Measurements from ENCODE around the gene CCDC117.
"Not testable (repeated sequence)": the region's sequence is repeated elsewhere in the genome, so short reads cannot be mapped to it uniquely, and the experiment has no call there.

CCDC117 gene

DNA sequence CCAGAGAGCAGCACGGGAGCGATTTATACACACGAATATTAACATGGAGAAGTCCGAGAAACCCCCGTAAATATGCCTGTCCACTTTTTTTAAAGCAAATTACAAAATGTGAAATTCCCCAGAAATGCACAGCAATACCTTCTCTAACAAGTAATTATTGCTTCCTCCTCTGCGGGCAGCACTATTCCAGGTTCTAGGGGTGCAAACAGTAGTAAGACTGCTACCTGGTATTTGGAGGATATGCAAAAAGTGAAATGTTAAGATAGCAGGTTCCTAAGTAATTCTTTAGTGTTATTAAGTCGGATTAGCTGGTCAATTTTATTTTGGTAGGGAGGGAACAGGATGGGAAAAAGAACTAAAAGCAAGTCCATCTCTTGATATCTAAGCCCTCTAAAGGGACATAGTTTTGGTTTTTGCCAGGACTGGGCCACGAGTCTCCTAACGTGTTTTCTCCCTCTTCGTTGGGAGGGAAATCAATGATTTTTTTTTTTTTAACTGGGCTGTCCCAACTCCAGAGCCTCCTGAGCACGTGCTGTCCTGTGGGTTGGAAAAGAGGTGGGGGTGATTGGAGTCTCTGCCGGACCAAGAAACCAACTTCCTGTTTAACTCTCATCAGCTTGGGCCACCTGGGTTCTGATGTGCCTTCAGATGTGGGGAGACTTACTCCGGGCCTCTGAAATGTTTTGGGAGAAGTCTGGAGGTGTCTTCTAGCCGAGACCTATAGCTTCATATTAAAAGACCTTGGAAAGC lies 29.5 kb downstream of the CCDC117 start:
- DNase-seq, result no peak

DNA sequence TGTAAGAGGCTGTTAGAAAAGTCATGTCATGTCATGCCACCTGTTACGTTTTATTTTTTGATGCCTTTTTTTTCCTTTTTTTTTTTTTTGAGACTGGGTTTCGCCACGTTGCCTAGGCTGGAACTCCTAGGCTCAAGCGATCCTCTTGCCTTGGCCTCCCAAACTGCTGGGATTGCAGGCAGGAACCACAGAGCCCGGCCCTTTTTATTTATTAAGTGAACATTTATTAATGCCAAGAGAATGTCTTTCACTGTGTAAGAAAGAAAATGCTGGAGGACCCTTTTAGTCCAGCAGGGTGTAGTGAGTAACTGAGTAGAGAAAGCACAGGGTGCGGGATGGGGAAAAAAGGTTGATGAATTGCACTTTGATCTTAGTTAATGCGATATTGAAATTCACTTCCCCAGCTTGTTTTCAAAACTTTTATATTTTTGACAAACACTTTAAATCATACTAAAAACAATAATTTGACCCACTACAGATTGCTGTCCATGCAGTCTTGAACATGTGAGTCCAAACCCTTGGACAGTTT lies 30.2 kb downstream of the CCDC117 start:
- DNase-seq, result no peak

DNA sequence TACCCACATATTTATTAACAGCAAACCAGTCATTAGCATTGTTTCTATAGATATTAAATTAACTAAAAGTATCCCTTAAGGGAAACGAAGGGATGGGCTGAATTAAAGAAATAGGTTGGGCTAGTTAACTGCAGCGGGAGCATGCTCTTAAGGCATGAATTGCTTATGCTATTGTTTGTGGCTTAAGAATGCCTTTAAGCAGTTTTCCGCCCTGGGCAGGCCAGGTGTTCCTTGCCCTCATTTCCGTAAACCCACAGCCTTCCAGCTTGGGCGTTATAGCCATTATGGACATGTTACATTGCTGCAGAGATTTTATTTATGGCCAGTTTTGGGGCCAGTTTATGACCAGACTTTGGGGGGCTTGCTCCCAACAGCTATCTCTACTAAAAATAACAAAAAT lies 32.9 kb downstream of the CCDC117 start:
- not testable (repeated sequence) for DNase-seq

DNA sequence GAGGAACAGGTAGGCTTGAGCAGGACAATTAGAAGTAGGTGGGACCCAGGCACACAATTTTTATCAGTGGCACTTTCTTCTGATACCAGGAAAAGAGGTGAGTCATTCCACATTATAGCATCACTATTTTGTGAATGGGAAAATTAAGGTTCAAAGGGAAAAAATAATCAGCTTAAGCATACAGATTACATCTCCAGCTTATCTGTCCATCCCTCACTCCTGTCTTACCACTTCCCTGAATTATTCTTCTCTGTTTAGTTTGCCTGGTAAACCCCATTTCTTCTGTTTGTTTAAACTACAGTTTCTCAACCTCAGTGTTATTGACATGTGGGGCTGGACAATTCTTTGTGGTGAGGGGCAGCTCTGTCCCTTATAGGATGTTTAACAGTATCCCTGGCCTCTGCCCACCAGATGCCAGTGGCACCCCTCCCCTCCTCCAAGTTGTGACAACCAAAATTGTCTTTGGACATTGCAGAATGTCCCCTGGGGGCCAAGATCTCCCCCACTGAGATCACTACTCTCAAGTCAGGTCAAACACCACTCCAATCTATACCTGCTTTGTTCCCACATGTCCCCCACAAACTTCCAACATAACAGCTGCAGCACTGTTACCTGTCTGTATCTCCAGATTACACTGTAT lies 36.3 kb downstream of the CCDC117 start:
- DNase-seq, result no peak

DNA sequence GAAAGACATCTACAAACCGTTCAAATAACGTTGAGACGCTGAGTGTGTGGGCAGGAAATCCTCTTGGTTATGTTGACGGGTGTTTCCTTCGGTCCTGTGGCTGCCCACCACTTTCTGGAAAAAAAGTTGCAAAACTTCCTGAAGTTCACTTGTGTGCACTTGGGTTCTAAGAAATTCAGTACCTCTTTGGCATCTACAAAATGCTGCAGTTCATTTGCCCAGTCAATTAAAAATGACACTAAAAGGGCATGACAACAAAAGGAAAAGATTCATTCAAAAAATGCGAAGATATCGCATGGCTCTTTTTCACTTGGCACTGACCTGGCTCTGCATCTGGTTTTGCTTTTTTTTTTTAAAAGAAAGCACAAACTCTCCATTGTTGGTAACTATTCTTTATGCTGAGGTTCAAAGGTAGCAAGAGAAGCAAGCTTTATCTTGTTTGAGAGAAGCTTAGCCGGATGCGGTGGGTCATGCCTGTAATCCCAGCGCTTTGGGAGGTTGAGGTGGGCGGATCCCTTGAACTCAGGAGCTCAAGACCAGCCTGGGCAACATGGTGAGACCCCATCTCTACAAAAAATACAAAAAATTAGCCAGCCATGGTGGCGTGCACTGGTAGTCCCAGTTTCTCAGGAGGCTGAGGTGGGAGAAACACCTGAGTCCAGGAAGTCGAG lies 38.5 kb downstream of the CCDC117 start:
- no peak for DNase-seq

DNA sequence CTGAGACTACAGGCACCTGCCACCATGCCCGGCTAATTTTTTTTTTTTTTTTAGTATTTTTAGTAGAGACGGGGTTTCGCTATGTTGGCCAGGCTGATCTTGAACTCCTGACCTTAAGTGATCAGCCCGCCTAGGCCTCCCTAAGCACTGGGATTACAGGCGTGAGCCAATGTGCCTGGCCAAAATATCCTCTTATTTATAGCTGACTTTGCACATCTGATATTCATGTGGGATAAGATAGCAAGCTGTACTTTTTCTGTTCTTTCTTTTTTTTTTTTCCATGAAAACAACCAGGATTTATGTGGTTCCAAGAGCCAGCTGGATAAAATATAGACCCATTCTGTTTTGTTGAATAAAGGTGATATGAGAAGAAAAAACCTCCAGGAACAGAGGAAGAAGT lies 40.0 kb downstream of the CCDC117 start:
- no peak for DNase-seq

DNA sequence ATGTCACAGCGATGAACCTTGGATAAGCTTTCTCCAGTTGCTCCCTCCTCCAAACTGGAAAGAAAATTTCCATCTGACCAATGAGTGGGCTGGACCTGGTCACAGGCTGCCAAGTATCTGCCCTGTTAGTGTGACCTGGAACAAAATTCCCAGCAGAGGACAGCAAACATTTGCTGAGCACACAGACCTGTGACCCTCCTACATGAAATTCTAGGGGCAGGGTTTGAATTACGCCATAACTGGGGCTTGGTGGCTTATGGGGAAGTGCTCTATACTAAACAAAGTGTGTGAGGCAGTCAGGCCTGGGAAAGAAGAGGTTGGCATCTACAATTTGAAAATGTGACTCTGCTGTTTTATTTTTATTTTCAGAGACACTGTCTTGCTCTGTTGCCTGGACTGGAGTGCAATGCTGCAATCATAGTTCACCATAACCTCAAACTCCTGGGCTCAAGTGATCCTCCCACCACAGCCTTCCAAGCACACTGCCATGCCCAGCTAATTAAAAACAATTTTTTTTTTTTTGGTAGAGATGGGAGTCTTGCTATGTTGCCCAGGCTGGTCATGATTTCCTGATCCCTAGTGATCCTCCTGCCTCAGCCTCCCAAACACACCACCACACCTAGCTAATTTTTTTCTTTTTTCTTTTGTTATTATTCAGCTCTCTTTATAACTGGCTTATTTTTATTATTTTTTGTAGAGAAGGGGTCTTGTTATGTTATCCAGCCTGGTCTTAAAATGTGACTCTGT lies 41.5 kb downstream of the CCDC117 start:
- no peak for DNase-seq

DNA sequence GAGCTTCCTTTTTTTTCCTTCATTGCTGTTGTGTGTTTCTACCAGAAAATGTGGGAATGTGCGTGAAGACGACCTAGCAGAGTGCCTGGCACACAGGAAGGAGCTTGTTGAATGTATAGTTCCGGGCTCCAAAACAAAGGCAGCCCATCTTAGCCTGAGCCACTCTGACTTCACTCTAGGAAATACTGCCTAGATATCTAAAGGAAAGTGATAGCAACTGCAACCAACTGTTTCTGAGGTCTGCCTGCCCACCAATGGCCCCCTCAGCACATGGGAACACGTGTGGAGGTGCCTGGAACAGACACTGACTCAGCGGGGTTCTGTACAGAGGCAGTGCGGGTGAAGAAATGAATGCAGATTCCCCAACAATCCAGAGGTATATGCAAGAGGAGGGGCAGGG lies 42.6 kb downstream of the CCDC117 start:
- DNase-seq, result no peak

DNA sequence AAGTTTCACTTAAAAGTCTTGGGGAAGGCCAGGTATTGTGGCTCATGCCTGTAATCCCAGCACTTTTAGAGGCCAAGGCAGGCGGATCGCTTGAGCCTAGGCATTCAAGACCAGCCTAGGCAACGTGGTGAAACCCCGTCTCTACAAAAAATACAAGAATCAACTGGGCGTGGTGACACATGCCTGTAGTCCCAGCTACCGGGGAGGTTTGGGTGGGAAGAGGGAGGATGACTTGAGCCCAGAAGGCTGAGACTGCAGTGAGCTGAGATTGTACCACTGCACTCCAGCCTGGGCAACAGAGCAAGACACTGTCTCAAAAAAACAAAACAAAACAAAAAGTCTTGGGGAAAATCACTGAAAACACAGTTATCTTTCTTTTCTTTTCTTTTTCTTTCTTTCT lies 43.2 kb downstream of the CCDC117 start:
- DNase-seq, result no peak

DNA sequence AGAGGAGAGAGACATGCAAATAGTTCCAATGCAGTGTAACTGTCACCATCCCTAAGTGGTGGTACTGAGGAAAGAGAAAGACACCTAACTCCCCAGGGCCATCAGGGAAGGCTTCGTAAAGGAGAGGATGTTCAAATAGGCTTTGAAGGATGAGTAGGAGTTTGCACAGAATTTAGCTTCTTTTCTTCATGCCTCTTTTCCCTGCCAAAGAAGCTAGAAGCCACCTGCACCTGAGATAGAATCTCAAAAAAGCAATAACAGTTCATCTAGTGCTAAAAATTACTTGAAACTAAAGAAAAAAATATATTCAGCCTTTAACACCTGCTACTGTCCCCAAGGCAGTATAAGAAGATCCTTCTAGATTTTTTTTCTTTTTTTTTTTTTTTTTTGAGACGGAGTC lies 44.6 kb downstream of the CCDC117 start:
- DNase-seq, result no peak

DNA sequence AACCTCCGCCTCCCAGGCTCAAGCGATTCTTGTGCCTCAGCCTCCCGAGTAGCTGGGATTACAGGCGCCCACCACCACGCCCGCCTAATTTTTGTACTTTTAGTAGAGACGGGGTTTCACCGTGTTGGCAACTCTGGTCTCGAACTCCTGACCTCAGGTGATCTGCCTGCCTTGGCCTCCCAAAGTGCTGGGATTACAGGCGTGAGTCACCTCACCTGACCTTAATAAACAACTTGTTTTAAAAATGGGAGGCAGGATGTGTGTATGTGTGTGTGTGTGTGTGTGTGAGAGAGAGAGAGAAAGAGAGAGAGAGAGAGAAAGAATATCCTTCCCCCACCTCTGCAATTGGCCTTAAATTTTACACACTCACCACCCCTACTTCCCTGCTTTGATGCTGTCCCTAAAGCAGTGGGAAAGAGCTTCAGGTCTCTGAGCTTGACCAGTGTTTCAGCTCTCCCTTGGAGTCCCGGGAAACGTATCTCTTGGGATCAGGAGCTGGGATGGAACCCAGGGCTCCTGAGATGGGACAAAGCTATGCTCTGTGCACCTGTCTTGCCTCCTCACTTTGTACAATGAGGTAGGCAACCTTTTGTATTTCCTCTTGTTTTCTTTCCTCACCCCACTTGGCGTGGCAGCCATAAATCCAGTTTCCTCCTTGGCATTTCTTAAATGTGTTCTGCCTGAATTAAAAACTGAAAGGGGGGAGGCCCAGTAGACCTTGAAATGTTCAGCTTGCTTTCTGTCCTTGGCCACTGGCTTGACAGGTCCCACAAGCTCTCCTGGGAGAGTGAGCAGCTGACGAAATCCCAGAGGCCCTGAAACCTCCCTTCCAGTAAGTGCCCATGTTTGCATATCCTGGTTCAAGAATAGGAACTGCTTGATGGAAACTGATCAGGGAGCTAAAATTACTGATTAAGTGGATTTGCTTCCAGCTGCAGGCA lies 45.7 kb downstream of the CCDC117 start:
- no peak for DNase-seq

DNA sequence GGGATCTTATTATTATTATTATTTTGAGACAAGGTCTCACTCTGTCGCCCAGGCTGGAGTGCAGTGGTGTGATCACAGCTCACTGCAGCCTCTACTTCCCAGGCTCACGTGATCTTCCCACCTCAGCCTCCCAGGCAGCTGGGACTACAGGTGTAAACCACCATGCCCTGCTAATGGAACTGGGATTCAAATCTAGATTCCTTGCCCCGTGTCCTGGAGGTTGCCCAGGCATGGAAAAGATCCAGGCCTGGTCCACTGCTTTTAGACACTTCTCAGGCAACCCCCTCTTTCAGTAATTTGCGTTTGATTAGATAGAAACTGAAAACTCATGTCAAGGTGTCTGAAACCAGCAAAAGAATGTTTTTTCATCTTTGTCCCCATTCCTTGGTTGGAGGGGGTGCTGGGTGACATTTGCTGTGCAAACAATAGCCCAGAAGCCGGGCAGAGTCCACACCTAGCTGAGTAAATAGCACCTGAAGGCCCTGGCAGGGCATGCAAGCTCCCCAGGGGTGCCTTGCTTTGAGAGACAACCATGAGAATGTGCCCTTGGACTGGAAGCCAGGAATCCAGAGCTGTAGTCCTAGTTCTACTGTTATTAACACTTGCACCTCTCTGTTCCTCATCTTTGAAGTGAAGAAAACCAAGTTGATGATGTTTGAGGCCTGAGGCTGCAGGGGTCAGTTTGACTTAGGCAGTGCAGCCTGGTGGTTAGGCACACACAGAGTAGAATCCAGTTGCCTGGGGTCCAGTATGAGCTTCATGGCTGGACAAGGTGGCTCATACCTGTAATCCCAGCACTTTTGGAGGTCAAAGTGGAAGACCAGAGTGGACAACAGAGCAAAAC lies 47.0 kb downstream of the CCDC117 start:
- no peak for DNase-seq

DNA sequence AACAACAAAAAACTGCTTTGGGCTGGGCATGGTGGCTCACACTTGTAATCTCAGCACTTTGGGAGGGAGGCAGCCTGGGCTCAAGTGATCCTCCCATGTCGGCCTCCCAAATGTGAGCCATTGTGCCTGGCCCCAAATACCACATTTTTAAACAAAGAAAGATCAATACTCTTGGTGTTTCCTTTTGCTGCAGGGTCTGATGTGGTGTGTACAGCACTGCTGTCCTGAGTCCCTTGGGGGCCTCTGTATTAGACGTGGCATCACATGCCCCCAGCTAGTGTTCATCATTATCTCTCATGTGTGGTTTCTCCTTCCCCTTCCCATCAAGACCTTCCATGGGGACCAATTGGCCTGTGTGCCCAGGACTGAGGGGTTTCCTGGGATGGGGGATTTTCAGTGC lies 48.4 kb downstream of the CCDC117 start:
- DNase-seq, result no peak

DNA sequence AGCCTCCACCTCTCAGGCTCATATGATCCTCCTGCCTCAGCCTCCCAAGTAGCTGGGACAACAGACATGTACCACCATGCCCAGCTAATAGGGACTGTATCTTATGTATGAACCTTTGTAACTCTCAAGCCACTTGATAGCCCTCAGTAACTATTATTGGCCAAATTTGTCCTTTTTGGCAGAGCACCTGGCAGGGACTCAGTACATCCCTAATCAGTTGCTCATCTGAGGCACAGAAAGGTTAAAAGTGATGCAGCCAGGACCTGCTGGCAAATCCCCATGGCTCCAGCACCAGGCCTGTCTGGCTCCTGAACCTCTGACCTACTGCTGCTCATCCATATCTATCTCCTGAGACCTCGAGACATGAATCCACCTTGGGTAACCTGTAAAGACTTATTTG lies 49.0 kb downstream of the CCDC117 start:
- DNase-seq, result no peak

DNA sequence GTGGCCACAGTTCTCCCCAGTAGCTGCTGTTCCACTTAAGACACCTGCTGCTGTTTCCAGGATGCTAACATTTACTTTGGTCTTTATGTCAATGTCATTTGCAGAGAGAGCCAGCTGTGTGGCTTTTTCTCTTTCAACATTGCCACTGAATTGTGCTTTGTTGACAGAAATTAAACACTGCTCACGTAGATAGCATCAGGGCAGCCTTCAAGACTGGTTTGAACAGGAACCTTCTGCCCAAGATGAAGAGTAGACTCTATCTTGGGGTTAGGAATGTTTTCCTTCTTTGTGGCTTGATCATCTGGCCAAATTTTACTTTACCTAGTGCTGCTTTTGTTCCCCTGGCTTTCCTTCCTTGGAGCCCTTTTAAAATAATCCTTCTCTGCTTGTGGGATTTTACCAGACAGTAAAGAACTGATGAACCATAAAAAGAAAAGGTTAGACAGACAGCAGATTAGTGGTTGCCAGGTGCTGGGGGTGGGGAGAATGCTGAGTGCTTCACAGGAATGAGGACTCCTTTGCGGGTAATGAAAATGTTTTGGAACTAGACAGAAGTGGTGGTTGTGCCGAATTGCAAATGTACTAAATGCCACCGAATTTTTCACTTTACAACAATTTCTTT lies 50.5 kb downstream of the CCDC117 start:
- no peak for DNase-seq

DNA sequence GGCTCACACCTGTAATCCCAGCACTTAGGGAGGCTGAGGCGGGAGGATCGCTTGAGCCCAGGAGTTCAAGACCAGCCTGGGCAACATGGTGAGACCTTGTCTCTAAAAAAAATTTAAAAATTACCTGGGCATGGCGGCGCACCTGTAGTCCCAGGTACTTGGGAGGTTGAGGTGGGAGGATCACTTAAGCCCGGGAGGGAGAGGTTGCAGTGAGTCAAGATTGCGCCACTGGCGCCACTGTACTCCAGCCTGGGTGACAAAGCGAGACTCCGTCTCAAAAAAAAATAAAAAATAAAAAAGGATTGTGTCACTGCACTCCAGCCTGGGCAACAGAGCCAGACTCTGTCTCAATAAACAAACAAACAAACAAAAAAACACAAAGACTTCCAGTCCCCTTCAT lies 52.0 kb downstream of the CCDC117 start:
- not testable (repeated sequence) for DNase-seq

DNA sequence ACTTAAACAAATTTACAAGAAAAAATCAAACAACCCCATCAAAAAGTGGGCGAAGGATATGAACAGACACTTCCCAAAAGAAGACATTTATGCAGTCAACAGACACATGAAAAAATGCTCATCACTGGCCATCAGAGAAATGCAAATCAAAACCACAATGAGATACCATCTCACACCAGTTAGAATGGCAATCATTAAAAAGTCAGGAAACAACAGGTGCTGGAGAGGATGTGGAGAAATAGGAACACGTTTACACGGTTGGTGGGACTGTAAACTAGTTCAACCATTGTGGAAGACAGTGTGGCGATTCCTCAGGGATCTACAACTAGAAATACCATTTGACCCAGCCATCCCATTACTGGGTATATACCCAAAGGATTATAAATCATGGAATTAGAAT lies 53.9 kb downstream of the CCDC117 start:
- not testable (repeated sequence) for DNase-seq

DNA sequence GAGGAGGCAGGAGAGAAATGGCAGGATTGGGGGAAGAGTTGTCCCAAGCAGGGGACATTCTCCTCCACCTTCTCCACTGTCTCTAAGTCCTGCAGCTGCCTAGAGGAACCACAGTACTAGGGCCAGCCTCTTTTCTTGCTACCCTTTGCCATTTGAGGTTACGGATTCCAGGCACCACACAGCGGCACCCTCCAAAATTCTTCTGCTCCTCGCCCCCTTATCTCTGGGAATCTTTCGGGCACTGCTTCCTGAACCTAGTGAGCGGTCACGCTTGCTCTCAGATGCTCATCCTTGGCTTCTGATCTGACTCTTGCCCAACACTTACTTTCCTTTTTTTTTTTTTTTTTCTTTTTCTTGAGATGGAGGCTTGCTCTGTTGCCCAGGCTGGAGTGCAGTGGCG lies 54.4 kb downstream of the CCDC117 start:
- DNase-seq, result no peak

DNA sequence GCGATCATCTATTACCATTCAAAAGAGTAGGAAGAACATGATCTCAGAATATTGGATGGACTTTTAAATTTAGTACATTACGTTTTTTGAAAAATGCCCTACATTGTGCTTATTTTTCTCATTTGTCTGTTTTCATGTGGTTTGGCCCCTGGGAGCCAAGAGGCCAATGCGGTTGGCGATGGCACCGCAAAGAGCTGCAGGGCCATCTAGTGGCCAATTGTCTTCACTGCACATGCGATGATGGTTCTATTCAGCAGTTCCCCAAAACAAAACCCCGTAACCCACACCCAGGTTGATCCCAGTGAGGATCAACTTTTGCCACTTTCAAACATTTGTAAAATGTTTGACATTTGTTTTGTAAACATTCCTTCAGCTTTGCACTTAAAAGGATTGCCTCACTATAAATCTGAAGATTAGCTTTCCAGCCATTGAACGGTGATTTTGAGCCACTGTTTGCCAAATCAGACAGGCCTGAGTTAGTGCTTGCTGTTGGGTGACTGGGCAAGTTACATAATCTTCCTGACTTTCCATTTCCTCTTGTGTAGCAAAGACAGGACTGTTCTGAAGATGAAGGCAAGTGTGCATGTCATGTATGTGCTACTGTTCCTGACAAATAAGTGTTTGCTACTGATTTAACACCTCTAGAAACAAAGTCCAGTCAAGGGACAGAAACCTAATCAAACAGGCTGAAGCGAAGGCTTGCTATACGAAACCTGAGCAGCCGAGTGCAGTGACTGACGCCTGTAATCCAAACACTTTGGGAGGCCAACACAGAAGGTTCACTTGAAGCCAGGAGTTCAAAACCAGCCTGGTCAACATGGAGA lies 57.1 kb downstream of the CCDC117 start:
- DNase-seq, result peak; percentile 70

DNA sequence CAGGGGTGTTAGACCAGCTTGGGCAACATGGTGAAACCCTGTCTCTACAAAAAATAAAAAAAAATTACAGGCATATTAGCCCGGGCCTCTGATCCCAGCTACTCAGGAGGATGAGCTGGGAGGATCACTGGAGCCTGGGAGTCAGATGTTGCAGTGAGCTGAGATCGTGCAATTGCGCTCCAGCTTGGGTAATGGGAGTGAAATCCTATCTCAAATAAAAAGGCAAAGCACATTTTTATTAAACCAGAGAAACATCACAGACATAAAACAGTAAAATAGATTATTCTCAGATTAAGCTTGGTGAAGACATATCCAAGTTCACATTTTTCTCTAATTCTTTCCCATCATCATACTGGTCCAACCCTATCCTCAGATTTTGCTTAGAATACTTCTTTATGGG lies 57.9 kb downstream of the CCDC117 start:
- no peak for DNase-seq
